NCI-H187 treated with DMSO at 0.1 percent for 48 hours (cell line): ENCODE data around the gene TNRC18.
A peak's percentile ranks its signal among the peaks of the same experiment; 100 is the strongest.

Experiments used
- DNase-seq: peaks from one replicate; lab custom pipeline; 2025; lab: John Stamatoyannopoulos, UW

TNRC18 gene

GRCh38 chr7:5428478-5429252, 5.0 kb upstream of the TNRC18 start:
- DNase-seq: no peak

GRCh38 chr7:5426226-5426475, 2.5 kb upstream of the TNRC18 start:
- no peak for DNase-seq

GRCh38 chr7:5425507-5426225, 2.0 kb upstream of the TNRC18 start:
- DNase-seq: peak; percentile 77

- DNase-seq: no peak
Measured at GRCh38 chr7:5424749-5425506, 1.3 kb upstream of the TNRC18 start.

GRCh38 chr7:5423976-5424748, 528 bp upstream of the TNRC18 start:
- peak; percentile 97 for DNase-seq

- DNase-seq: no peak
Measured at GRCh38 chr7:5422396-5423305, 983 bp downstream of the TNRC18 start.

GRCh38 chr7:5421714-5422395, 1.8 kb downstream of the TNRC18 start:
- no peak for DNase-seq

GRCh38 chr7:5420881-5421713, 2.5 kb downstream of the TNRC18 start:
- no peak for DNase-seq

- no peak for DNase-seq
Measured at GRCh38 chr7:5420067-5420880, 3.4 kb downstream of the TNRC18 start.

GRCh38 chr7:5419539-5420066, 4.0 kb downstream of the TNRC18 start:
- no peak for DNase-seq

- no peak for DNase-seq
Measured at GRCh38 chr7:5418285-5418582, 5.4 kb downstream of the TNRC18 start.

GRCh38 chr7:5417106-5418071, 6.2 kb downstream of the TNRC18 start:
- DNase-seq: no peak

- DNase-seq: no peak
Measured at GRCh38 chr7:5414916-5415315, 8.7 kb downstream of the TNRC18 start.

GRCh38 chr7:5413449-5413786, 10.2 kb downstream of the TNRC18 start:
- no peak for DNase-seq

- no peak for DNase-seq
Measured at GRCh38 chr7:5408777-5409176, 14.9 kb downstream of the TNRC18 start.

- no peak for DNase-seq
Measured at GRCh38 chr7:5406957-5407945, 16.4 kb downstream of the TNRC18 start.
